Measurements from ENCODE around the gene SNX15.

The SNX15 gene

DNA sequence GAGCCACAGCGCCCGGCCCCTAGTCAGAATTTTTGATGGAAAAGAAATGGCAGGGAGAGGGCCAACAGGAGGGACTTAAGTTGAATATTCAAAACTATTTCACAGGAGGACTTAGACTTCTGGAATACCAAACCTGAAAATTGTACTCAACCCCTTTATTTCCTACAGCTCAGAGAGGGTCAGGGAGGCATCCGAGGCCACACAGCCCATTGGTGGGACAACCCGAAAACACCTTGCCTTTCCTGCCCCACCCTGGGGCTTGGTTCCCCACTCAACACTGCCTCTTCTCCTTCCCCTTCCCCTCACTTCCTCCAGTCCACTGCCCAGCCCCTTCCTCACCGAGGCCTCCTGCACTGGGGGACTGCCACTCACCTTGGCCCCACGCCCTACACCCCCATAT, 29.8 kb downstream of the SNX15 start:
- H3K36me3 ChIP-seq (ENCODE audit: control insufficient read depth in 2 of 2, insufficient read depth in 2 of 2, low read length in 2 of 2) = no peaks in the 10 kb centered on the region
- no peak overlapping the region for H3K27ac ChIP-seq (ENCODE audit: low read length)
- peaks cover 0 to 4% of the 10 kb centered on the region in 2 donors for H3K27me3 ChIP-seq (ENCODE audit: control insufficient read depth in 1 of 2, insufficient read depth in 2 of 2, low read length in 2 of 2)
- H3K4me1 ChIP-seq (ENCODE audit: control insufficient read depth, insufficient read depth, low read length) = no peaks in the 10 kb centered on the region
- no peaks in the 10 kb centered on the region for H3K9me3 ChIP-seq (ENCODE audit: control insufficient read depth in 2 of 2, low read length in 2 of 2)
- H3K9ac ChIP-seq (ENCODE audit: low read length in 2 of 2) = no peak overlapping the region
- H3K4me3 ChIP-seq (ENCODE audit: low read length in 2 of 2) = no peak overlapping the region

DNA sequence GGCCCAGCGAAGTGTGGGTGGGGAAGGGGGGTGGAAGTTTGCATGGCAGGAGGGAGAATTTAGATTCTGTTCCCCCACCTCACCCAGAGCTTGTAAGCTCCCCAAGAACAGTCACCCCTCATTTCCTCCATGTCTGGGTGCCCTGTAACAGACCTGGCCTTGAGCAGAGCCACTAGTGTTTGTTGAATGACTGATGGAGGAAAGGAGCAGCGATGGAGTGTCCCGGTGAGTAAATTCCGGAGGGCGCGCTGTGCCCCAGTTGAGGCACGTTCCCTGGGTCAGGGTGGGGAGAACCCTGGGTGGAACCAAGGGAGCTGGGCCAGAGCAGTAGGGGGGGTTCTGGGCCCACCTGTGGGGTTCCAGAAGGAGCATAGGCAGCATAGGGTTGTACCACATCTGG, 30.3 kb downstream of the SNX15 start:
- no peaks in the 10 kb centered on the region for H3K36me3 ChIP-seq (ENCODE audit: control insufficient read depth in 2 of 2, insufficient read depth in 2 of 2, low read length in 2 of 2)
- no peak overlapping the region for H3K9ac ChIP-seq (ENCODE audit: low read length in 2 of 2)
- no peaks in the 10 kb centered on the region for H3K9me3 ChIP-seq (ENCODE audit: control insufficient read depth in 2 of 2, low read length in 2 of 2)
- no peak overlapping the region for H3K4me3 ChIP-seq (ENCODE audit: low read length in 2 of 2)
- peaks cover 0 to 4% of the 10 kb centered on the region in 2 donors for H3K27me3 ChIP-seq (ENCODE audit: control insufficient read depth in 1 of 2, insufficient read depth in 2 of 2, low read length in 2 of 2)
- no peak overlapping the region for H3K27ac ChIP-seq (ENCODE audit: low read length)
- H3K4me1 ChIP-seq (ENCODE audit: control insufficient read depth, insufficient read depth, low read length) = no peaks in the 10 kb centered on the region

DNA sequence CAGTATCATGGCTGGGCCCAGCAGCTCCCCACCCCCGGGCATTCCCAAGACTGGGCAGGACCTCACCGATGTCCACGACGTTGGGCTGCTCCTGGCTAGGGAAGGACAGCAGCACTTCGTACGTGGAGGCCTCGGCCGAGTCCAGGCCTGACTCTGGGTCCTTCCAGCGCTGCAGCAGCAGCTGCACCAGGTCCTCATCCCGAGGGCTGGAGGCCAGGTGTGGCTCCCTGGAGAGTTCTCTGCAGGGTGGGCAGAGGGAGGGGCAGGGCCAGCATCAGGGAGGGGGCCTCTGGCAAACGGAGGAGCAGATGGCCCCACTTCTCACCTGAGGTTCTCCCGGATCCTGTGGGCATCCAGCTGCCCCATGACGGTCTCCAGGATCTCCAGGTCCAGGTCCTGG, 30.8 kb downstream of the SNX15 start:
- Histone ChIP-seq H3K9me3 (ENCODE audit: control insufficient read depth in 2 of 2, low read length in 2 of 2) (no peaks in the 10 kb centered on the region), H3K4me1 (ENCODE audit: control insufficient read depth, insufficient read depth, low read length) (no peaks in the 10 kb centered on the region), H3K36me3 (ENCODE audit: control insufficient read depth in 2 of 2, insufficient read depth in 2 of 2, low read length in 2 of 2) (no peaks in the 10 kb centered on the region), H3K9ac (ENCODE audit: low read length in 2 of 2) (no peak overlapping the region), H3K27me3 (ENCODE audit: control insufficient read depth in 1 of 2, insufficient read depth in 2 of 2, low read length in 2 of 2) (peaks cover 0 to 2% of the 10 kb centered on the region in 2 donors), H3K4me3 (ENCODE audit: low read length in 2 of 2) (no peak overlapping the region), H3K27ac (ENCODE audit: low read length) (no peak overlapping the region)

GRCh38 chr11:65058419-65059054, 31.3 kb downstream of the SNX15 start, which contains the start of gene NAALADL1:
TSS of gene NAALADL1 (minus strand) at chr11:65058553. CDS start at chr11:65058521, 32 bp downstream.
- H3K9ac ChIP-seq (ENCODE audit: low read length in 2 of 2) = no peak within 1 kb of the TSS
- H3K36me3 ChIP-seq (ENCODE audit: control insufficient read depth in 2 of 2, insufficient read depth in 2 of 2, low read length in 2 of 2) = no peaks in the 10 kb centered on the region
- no peaks in the 10 kb centered on the region for H3K4me1 ChIP-seq (ENCODE audit: control insufficient read depth, insufficient read depth, low read length)
- H3K4me3 ChIP-seq (ENCODE audit: low read length in 2 of 2) = no peak within 1 kb of the TSS
- no peak within 1 kb of the TSS for H3K27ac ChIP-seq (ENCODE audit: low read length)
- H3K9me3 ChIP-seq (ENCODE audit: control insufficient read depth in 2 of 2, low read length in 2 of 2) = no peaks in the 10 kb centered on the region
- peaks cover 0 to 2% of the 10 kb centered on the region in 2 donors for H3K27me3 ChIP-seq (ENCODE audit: control insufficient read depth in 1 of 2, insufficient read depth in 2 of 2, low read length in 2 of 2)

GRCh38 chr11:65059523-65059922, 32.3 kb downstream of the SNX15 start:
- Histone ChIP-seq H3K27me3 (ENCODE audit: control insufficient read depth in 1 of 2, insufficient read depth in 2 of 2, low read length in 2 of 2) (peaks cover 0 to 2% of the 10 kb centered on the region in 2 donors), H3K36me3 (ENCODE audit: control insufficient read depth in 2 of 2, insufficient read depth in 2 of 2, low read length in 2 of 2) (no peaks in the 10 kb centered on the region), H3K9ac (ENCODE audit: low read length in 2 of 2) (no peak overlapping the region), H3K27ac (ENCODE audit: low read length) (no peak overlapping the region), H3K9me3 (ENCODE audit: control insufficient read depth in 2 of 2, low read length in 2 of 2) (no peaks in the 10 kb centered on the region), H3K4me3 (ENCODE audit: low read length in 2 of 2) (no peak overlapping the region), H3K4me1 (ENCODE audit: control insufficient read depth, insufficient read depth, low read length) (no peaks in the 10 kb centered on the region)

- H3K4me1 ChIP-seq (ENCODE audit: control insufficient read depth, insufficient read depth, low read length) = no peaks in the 10 kb centered on the region
- no peak overlapping the region for H3K9ac ChIP-seq (ENCODE audit: low read length in 2 of 2)
- H3K27me3 ChIP-seq (ENCODE audit: control insufficient read depth in 1 of 2, insufficient read depth in 2 of 2, low read length in 2 of 2) = peaks cover 0 to 2% of the 10 kb centered on the region in 2 donors
- no peak overlapping the region for H3K4me3 ChIP-seq (ENCODE audit: low read length in 2 of 2)
- H3K9me3 ChIP-seq (ENCODE audit: control insufficient read depth in 2 of 2, low read length in 2 of 2) = no peaks in the 10 kb centered on the region
- H3K36me3 ChIP-seq (ENCODE audit: control insufficient read depth in 2 of 2, insufficient read depth in 2 of 2, low read length in 2 of 2) = no peaks in the 10 kb centered on the region
- H3K27ac ChIP-seq (ENCODE audit: low read length) = no peak overlapping the region
Measured at GRCh38 chr11:65059959-65060824, 33.0 kb downstream of the SNX15 start.

- Histone ChIP-seq H3K9me3 (ENCODE audit: control insufficient read depth in 2 of 2, low read length in 2 of 2) (no peaks in the 10 kb centered on the region), H3K27ac (ENCODE audit: low read length) (no peak overlapping the region), H3K36me3 (ENCODE audit: control insufficient read depth in 2 of 2, insufficient read depth in 2 of 2, low read length in 2 of 2) (no peaks in the 10 kb centered on the region), H3K4me3 (ENCODE audit: low read length in 2 of 2) (no peak overlapping the region), H3K4me1 (ENCODE audit: control insufficient read depth, insufficient read depth, low read length) (no peaks in the 10 kb centered on the region), H3K9ac (ENCODE audit: low read length in 2 of 2) (no peak overlapping the region), H3K27me3 (ENCODE audit: control insufficient read depth in 1 of 2, insufficient read depth in 2 of 2, low read length in 2 of 2) (peaks cover 0 to 2% of the 10 kb centered on the region in 2 donors)
Measured at GRCh38 chr11:65060913-65061408, 33.7 kb downstream of the SNX15 start.

- no peaks in the 10 kb centered on the region for H3K4me1 ChIP-seq (ENCODE audit: control insufficient read depth, insufficient read depth, low read length)
- H3K9ac ChIP-seq (ENCODE audit: low read length in 2 of 2) = no peak overlapping the region
- no peak overlapping the region for H3K27ac ChIP-seq (ENCODE audit: low read length)
- peaks cover 0 to 2% of the 10 kb centered on the region in 2 donors for H3K27me3 ChIP-seq (ENCODE audit: control insufficient read depth in 1 of 2, insufficient read depth in 2 of 2, low read length in 2 of 2)
- H3K4me3 ChIP-seq (ENCODE audit: low read length in 2 of 2) = no peak overlapping the region
- H3K36me3 ChIP-seq (ENCODE audit: control insufficient read depth in 2 of 2, insufficient read depth in 2 of 2, low read length in 2 of 2) = no peaks in the 10 kb centered on the region
- no peaks in the 10 kb centered on the region for H3K9me3 ChIP-seq (ENCODE audit: control insufficient read depth in 2 of 2, low read length in 2 of 2)
Measured at GRCh38 chr11:65063532-65063931, 36.3 kb downstream of the SNX15 start.

DNA sequence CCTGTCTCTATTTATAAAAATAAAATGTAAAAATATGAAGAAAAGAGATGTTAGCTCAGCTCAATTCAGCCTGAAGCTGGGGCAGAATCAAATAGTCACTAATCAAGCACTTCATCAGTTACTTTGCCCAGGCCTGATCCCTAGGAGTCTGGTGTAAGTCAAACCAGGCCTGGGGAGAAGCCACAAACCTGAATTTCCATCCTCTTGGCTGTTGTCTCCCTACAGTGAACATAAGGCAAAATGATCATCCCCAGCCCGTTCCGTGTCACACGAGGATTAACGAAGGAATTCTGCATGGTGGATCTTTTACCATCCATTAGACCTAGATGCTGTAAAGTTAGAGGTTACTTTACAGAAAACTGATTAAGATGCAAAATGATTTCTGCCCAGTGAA, 37.6 kb downstream of the SNX15 start:
- Histone ChIP-seq H3K4me3 (ENCODE audit: low read length in 2 of 2) (no peak overlapping the region), H3K27ac (ENCODE audit: low read length) (no peak overlapping the region), H3K9me3 (ENCODE audit: control insufficient read depth in 2 of 2, low read length in 2 of 2) (no peaks in the 10 kb centered on the region), H3K27me3 (ENCODE audit: control insufficient read depth in 1 of 2, insufficient read depth in 2 of 2, low read length in 2 of 2) (no peaks in the 10 kb centered on the region), H3K36me3 (ENCODE audit: control insufficient read depth in 2 of 2, insufficient read depth in 2 of 2, low read length in 2 of 2) (no peaks in the 10 kb centered on the region), H3K4me1 (ENCODE audit: control insufficient read depth, insufficient read depth, low read length) (no peaks in the 10 kb centered on the region), H3K9ac (ENCODE audit: low read length in 2 of 2) (no peak overlapping the region)

DNA sequence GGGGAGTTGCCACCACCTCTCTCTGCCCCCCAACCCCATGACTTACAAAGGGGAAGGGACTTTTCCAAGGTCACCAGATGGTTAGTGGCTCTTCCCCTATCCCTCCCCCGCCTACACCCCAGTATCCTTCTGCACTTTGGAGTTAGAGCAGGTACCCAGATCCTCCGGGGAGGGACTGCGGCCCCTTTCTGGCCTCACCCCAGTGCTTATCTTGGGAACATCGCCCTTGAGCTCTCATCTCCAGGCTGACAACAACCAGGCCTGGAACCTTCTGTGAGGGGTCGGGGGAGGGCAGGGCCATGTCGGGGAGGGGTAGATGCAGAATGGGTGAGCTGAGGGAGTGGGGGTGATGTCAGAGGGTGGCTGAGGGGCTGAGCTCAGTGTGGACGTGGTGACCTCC, 38.6 kb downstream of the SNX15 start:
- Histone ChIP-seq H3K4me1 (ENCODE audit: control insufficient read depth, insufficient read depth, low read length) (no peaks in the 10 kb centered on the region), H3K27me3 (ENCODE audit: control insufficient read depth in 1 of 2, insufficient read depth in 2 of 2, low read length in 2 of 2) (no peaks in the 10 kb centered on the region), H3K9ac (ENCODE audit: low read length in 2 of 2) (no peak overlapping the region), H3K9me3 (ENCODE audit: control insufficient read depth in 2 of 2, low read length in 2 of 2) (no peaks in the 10 kb centered on the region), H3K36me3 (ENCODE audit: control insufficient read depth in 2 of 2, insufficient read depth in 2 of 2, low read length in 2 of 2) (no peaks in the 10 kb centered on the region), H3K4me3 (ENCODE audit: low read length in 2 of 2) (no peak overlapping the region), H3K27ac (ENCODE audit: low read length) (no peak overlapping the region)

- no peaks in the 10 kb centered on the region for H3K4me1 ChIP-seq (ENCODE audit: control insufficient read depth, insufficient read depth, low read length)
- no peak overlapping the region for H3K4me3 ChIP-seq (ENCODE audit: low read length in 2 of 2)
- H3K9ac ChIP-seq (ENCODE audit: low read length in 2 of 2) = no peak overlapping the region
- no peaks in the 10 kb centered on the region for H3K27me3 ChIP-seq (ENCODE audit: control insufficient read depth in 1 of 2, insufficient read depth in 2 of 2, low read length in 2 of 2)
- no peaks in the 10 kb centered on the region for H3K9me3 ChIP-seq (ENCODE audit: control insufficient read depth in 2 of 2, low read length in 2 of 2)
- H3K27ac ChIP-seq (ENCODE audit: low read length) = no peak overlapping the region
- H3K36me3 ChIP-seq (ENCODE audit: control insufficient read depth in 2 of 2, insufficient read depth in 2 of 2, low read length in 2 of 2) = no peaks in the 10 kb centered on the region
Measured at GRCh38 chr11:65066315-65066714, 39.1 kb downstream of the SNX15 start.

Data from stomach smooth muscle (tissue), 2 donors.